Measurements from ENCODE around the gene PRR30.

Gene PRR30

GRCh38 chr2:27130396-27130795 is 8.8 kb downstream of the PRR30 start:
- in situ Hi-C loops (cut with MboI; ENCODE audit: low sequenced_read_pairs), result no loop called here

- in situ Hi-C loops (cut with MboI; ENCODE audit: low sequenced_read_pairs), result no loop called here
Measured at GRCh38 chr2:27128668-27129571, 10.3 kb downstream of the PRR30 start.

GRCh38 chr2:27127883-27128667 is 11.1 kb downstream of the PRR30 start:
- in situ Hi-C loops (cut with MboI; ENCODE audit: low sequenced_read_pairs), result no loop called here

- in situ Hi-C loops (cut with MboI; ENCODE audit: low sequenced_read_pairs), result no loop called here
Measured at GRCh38 chr2:27126252-27126710, 12.9 kb downstream of the PRR30 start.

GRCh38 chr2:27125104-27125503 is 14.1 kb downstream of the PRR30 start:
- in situ Hi-C loops (cut with MboI; ENCODE audit: low sequenced_read_pairs), result no loop called here

GRCh38 chr2:27123302-27124150 is 15.7 kb downstream of the PRR30 start, which contains the start of gene ABHD1:
TSS of gene ABHD1 (plus strand) at chr2:27123815. CDS start at chr2:27123949, 134 bp downstream.
- in situ Hi-C loops (cut with MboI; ENCODE audit: low sequenced_read_pairs), result loop anchor here (25.0 kb wide), 1 partner anchor 164 kb away; the partner anchor contains the start of genes DNAJC5G and TRIM54

- in situ Hi-C loops (cut with MboI; ENCODE audit: low sequenced_read_pairs), result loop anchor here (25.0 kb wide), 1 partner anchor 165 kb away; the partner anchor contains the start of genes DNAJC5G and TRIM54
Measured at GRCh38 chr2:27122791-27123190, 16.4 kb downstream of the PRR30 start.

GRCh38 chr2:27121906-27122305 is 17.3 kb downstream of the PRR30 start:
- in situ Hi-C loops (cut with MboI; ENCODE audit: low sequenced_read_pairs), result loop anchor here (25.0 kb wide), 1 partner anchor 165 kb away; the partner anchor contains the start of genes DNAJC5G and TRIM54

- in situ Hi-C loops (cut with MboI; ENCODE audit: low sequenced_read_pairs), result loop anchor here (25.0 kb wide), 1 partner anchor 168 kb away; the partner anchor contains the start of genes DNAJC5G and TRIM54
Measured at GRCh38 chr2:27119330-27119670, 19.9 kb downstream of the PRR30 start.

- in situ Hi-C loops (cut with MboI; ENCODE audit: low sequenced_read_pairs), result loop anchor here (25.0 kb wide), 1 partner anchor 169 kb away; the partner anchor contains the start of genes DNAJC5G and TRIM54
Measured at GRCh38 chr2:27118525-27119329, 20.5 kb downstream of the PRR30 start, which contains the start of gene CGREF1. TSS of gene CGREF1 (minus strand) at chr2:27119128. CDS start at chr2:27104366, 14,762 bp downstream.

GRCh38 chr2:27117995-27118524 is 21.1 kb downstream of the PRR30 start:
- in situ Hi-C loops (cut with MboI; ENCODE audit: low sequenced_read_pairs), result loop anchor here (25.0 kb wide), 1 partner anchor 169 kb away; the partner anchor contains the start of genes DNAJC5G and TRIM54

GRCh38 chr2:27115519-27115918 is 23.7 kb downstream of the PRR30 start:
- in situ Hi-C loops (cut with MboI; ENCODE audit: low sequenced_read_pairs), result loop anchor here (25.0 kb wide), 1 partner anchor 172 kb away; the partner anchor contains the start of genes DNAJC5G and TRIM54

- in situ Hi-C loops (cut with MboI; ENCODE audit: low sequenced_read_pairs), result loop anchor here (25.0 kb wide), 1 partner anchor 176 kb away; the partner anchor contains the start of genes DNAJC5G and TRIM54
Measured at GRCh38 chr2:27111392-27112078, 27.7 kb downstream of the PRR30 start.

- in situ Hi-C loops (cut with MboI; ENCODE audit: low sequenced_read_pairs), result loop anchor here (25.0 kb wide), 1 partner anchor 177 kb away; the partner anchor contains the start of genes DNAJC5G and TRIM54
Measured at GRCh38 chr2:27110603-27111352, 28.4 kb downstream of the PRR30 start.

GRCh38 chr2:27109083-27109482 is 30.1 kb downstream of the PRR30 start:
- in situ Hi-C loops (cut with MboI; ENCODE audit: low sequenced_read_pairs), result loop anchor here (25.0 kb wide), 1 partner anchor 178 kb away; the partner anchor contains the start of genes DNAJC5G and TRIM54

- in situ Hi-C loops (cut with MboI; ENCODE audit: low sequenced_read_pairs), result loop anchor here (25.0 kb wide), 1 partner anchor 179 kb away; the partner anchor contains the start of genes DNAJC5G and TRIM54
Measured at GRCh38 chr2:27108221-27108620, 31.0 kb downstream of the PRR30 start.

- in situ Hi-C loops (cut with MboI; ENCODE audit: low sequenced_read_pairs), result loop anchor here (25.0 kb wide), 1 partner anchor 181 kb away; the partner anchor contains the start of genes DNAJC5G and TRIM54
Measured at GRCh38 chr2:27105981-27106380, 33.2 kb downstream of the PRR30 start.
